KOPT-K1 (cell line): Measurements from ENCODE around the gene SRGAP1.
"Not testable (repeated sequence)": the region's sequence is repeated elsewhere in the genome, so short reads cannot be mapped to it uniquely, and the experiment has no call there.

ENCODE experiments used
- H3K27ac ChIP-seq: fragments of 200-600 bp; sonication (generic); 2 replicates; pipeline ENCODE4 v1.5.1; 2016; ENCODE audit warnings: antibody characterized with exemption, mild to moderate bottlenecking, low read depth, low read length; ENCODE audit not compliant: poor library complexity, severe bottlenecking
- H3K36me3 ChIP-seq: fragments of 200-600 bp; sonication (generic); 2 replicates; pipeline ENCODE4 v1.5.1; 2017; ENCODE audit warnings: antibody characterized with exemption, mild to moderate bottlenecking, low read length, moderate library complexity; ENCODE audit not compliant: insufficient read depth
- H3K9me3 ChIP-seq: fragments of 200-600 bp; sonication (generic); 2 replicates; pipeline ENCODE4 v1.5.1; 2017; ENCODE audit warnings: antibody characterized with exemption, low read length, mild to moderate bottlenecking; ENCODE audit not compliant: insufficient read depth, poor library complexity, severe bottlenecking

SRGAP1 gene

DNA sequence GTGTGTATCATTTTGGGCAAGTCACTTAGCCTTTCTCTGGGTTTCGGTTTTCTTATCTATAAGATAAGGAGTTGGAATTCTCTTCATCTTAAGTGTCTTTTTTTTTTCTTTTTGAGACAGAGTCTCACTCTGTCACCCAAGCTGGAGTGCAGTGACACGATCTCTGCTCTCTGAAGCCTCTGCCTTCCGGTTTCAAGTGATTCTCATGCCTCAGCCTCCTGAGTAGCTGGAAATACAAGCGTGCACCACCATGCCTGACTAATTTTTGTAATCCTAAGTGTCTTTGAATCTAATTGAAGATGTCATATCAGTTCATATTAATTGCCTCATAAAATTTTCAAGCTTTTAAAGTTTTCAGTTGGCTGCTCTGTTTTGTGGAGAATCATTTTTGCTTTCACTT is 4.0 kb downstream of the SRGAP1 start:
- Histone ChIP-seq H3K27ac (no peak overlapping the region), H3K9me3 (no peaks in the 10 kb centered on the region), H3K36me3 (no peaks in the 10 kb centered on the region)

DNA sequence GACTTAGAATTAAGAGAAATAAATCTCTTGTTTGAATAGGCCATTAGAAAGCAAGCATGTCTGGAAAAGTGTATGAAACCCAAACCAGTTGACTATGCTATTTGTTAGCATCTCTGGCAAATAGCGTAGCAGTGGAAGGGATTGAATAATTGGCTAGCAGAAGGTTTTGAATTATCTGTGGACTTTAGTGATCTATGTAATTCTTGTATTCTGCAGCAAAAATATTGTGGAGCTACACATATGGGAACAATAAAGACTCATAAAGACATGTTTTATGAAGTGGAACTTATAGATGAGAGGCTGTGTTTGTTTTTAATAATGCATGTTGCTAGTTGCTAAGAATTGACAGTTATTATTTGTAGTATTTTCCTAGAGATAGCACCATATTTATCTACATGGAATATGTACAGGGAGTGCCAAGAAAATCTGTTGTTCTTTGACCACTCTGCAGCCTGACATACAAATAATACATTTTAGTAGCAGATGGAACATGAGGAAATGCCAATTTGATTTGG is 4.7 kb downstream of the SRGAP1 start:
- Histone ChIP-seq H3K9me3 (no peaks in the 10 kb centered on the region), H3K27ac (no peak overlapping the region), H3K36me3 (no peaks in the 10 kb centered on the region)

DNA sequence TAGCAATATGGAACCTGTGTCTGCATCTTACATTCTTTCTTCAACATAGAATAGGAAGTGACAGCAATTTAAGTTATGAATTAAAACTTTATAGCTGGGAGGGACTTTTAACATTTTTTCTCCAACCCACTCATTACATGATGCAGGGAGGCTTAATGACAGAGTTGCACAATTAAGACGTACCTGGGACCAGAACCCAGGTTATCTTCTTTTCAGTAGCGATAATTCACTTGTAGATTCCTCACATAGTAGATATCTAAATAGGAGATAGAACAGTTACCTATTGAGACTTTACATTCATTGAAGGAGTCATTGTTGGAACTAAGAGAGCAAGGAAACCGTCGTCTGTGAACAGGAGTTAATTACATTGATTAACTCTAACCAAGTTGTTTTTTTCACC is 5.1 kb downstream of the SRGAP1 start:
- Histone ChIP-seq H3K36me3 (no peaks in the 10 kb centered on the region), H3K27ac (no peak overlapping the region)

DNA sequence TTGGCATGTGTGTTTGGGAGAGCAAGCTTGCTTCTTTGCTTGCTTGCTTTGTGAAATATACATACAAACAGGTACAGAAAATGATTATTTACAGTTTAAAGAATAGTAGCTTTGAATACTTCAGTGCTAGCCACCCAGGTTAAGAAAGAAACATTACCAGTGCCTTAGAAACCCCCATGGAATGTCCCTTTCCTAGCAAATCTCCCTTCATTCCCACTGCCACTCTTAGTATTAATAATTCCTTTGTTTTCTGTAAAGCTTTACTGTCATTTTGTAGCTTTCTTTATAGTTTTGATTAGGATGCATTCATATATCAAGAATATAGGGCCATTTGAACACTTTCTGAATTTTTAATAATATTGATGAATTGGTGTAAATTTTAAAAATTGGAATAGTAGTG is 9.5 kb downstream of the SRGAP1 start:
- H3K9me3 ChIP-seq: no peaks in the 10 kb centered on the region
- H3K27ac ChIP-seq: no peak overlapping the region
- H3K36me3 ChIP-seq: no peaks in the 10 kb centered on the region

More for the DNA sequence above, 5.1 kb downstream of the SRGAP1 start:
- H3K9me3 ChIP-seq: no peaks in the 10 kb centered on the region

DNA sequence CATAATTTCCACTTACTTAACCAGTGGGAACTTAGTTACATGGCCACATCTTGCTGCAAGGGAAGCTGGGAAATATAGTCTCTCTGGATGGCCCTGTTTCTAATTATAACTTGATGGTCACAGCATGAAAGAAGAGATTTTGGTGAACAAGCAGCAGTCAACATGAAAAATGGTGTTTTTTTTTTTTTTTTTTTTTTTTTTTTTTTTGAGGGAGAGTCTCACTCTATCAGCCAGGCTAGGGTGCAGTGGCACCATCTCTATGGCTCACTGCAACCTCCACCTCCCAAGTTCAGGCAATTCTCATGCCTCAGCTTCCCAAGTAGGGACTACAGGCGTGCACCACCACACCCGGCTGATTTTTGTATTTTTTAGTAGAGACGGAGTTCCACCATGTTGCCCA is 10.8 kb downstream of the SRGAP1 start:
- no peaks in the 10 kb centered on the region for H3K36me3 ChIP-seq
- no peaks in the 10 kb centered on the region for H3K9me3 ChIP-seq
- no peak overlapping the region for H3K27ac ChIP-seq

DNA sequence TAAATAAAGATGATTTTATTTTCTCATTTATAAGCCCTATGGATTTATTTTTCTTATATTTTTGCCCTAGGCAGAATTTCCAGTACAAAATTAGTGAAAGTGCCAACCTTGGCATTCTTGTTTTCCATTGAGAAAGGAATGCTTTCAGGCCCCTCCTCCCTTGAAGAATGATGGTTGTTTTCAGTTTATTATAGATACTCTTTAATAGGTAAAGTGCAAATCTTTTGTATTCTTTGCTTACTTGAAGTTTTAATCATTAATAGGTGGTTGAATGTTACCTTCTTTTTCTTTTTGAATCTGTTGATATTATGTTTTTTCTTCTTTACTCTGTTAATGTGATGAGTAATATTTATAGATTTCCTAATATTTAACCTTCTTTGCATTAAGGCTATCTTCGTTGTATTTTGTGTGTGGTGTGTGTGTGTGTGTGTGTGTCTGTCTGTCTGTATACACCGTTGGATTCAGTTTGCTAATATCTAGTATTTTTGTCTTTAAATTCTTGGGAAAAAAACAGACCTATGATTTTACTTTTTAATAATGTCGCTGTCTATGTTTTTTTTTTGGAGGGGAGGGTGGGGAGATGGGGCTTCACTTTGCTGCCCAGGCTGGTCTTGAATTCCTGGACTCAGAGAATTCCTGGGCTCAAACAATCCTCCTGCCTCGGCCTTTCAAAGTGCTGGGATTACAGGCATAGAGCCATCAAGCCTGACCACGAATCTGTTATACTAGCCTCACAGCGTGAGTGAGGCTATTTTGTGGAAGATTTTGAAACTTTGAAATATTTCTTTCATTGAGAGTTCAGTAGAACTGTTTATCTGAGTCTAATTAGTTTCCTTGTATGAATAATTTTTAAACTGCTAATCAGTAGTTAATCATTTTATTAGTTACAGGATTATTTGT is 13.5 kb downstream of the SRGAP1 start:
- Histone ChIP-seq H3K36me3 (no peaks in the 10 kb centered on the region), H3K27ac (no peak overlapping the region), H3K9me3 (no peaks in the 10 kb centered on the region)

DNA sequence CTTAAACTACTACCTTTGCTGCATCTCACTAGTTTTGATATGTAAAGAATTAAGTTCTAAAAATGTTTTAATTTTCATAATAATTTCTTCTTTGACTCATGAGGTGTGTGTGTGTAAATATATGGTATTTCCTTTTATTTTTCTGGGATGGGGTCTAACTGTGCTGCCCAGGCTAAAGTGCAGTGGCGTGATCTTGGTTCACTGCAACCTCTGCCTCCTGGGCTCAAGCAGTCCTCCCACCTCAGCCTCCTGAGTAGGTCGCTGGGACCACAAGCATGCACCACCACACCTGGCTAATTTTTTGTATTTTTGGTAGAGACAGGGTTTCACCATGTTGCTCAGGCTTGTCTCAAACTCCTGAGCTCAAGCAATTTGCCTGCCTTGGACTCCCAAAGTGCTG is 15.4 kb downstream of the SRGAP1 start:
- H3K36me3 ChIP-seq, H3K27ac ChIP-seq: not testable (repeated sequence)

DNA sequence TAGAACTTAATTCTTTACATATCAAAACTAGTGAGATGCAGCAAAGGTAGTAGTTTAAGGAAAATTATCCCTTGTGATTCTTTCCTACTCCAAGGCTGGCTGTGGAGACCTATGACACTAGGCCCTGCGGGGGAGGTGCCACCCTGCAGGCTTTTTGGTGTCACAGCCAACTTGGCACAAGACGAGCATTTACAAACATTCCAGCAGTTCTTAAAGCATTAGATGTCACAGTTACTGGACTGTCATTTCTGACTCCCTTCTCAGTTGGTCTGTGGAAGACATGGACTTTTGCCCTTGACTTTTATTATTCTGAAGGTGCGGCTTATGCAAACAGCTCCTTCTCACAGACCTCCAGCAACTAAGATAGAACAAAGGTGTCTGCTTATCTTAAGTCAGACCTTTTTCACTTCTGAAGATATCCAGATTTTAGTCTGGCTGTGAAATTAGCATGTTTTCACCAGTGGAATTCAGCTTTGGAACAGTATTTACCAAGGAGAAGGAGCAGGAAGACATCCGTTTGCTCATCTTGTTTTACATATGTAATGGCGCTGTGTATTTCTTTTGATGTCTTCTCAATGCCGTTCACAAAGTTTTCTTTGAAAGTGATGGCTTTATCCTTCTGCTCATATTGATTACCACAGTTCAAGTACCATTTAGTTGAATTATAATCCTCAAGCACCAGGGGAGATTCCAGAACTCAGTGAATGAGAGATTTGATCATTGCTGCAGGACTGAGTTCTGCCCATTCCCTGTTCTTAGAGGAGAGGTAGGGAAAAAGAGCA is 17.9 kb downstream of the SRGAP1 start:
- no peaks in the 10 kb centered on the region for H3K9me3 ChIP-seq
- H3K36me3 ChIP-seq: no peaks in the 10 kb centered on the region
- no peak overlapping the region for H3K27ac ChIP-seq

More for the DNA sequence above, 15.4 kb downstream of the SRGAP1 start:
- H3K9me3 ChIP-seq: not testable (repeated sequence)

DNA sequence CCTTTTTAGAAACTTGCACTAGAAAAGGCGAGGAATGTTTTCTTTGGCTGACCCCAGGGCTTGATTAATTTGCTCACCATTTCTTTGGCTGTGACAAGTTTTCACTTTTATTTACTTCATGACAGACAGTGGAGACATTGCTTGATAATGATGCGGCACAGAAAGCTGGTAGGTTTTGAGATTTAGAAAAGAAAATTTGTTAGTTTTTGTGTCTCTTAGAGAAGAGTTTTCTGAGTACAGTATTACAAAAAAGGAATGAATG is 18.4 kb downstream of the SRGAP1 start:
- no peaks in the 10 kb centered on the region for H3K9me3 ChIP-seq
- no peak overlapping the region for H3K27ac ChIP-seq
- H3K36me3 ChIP-seq: no peaks in the 10 kb centered on the region

DNA sequence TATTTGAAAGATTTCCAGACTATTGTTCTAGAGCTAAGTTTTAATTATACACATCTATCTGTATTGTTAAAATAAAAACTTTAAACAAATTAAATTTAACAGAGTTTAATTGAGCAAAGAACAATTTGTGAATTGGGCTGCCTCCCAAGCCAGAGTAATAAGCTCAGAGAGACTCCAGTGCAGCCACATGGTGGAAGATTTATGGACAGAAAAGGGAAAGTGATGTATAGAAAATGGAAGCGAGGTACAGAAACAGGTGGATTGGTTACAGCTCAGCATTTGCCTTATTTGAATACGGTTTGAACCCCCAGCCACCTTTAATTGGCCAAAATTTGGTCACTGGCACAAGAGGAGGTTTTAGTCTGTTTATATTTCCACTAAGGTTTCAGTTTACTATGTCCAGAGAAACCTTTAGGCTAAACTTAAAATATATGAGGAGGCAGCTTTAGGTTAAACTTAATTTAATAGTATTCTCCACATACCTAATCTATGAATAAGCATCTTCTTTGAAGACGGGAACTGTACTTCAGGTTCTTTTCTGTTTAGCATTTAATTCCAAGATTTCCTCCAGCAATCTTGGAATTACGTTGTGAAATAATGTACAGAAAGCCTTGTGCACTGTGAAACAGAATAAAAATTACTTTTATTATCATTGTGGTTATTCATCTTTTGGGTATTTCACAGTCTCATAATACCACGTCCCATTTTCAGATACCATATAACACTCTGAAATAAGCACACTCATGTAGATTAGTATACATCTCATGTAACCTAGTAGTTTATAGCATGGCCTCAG is 19.4 kb downstream of the SRGAP1 start:
- no peaks in the 10 kb centered on the region for H3K9me3 ChIP-seq
- H3K27ac ChIP-seq: no peak overlapping the region
- no peaks in the 10 kb centered on the region for H3K36me3 ChIP-seq

DNA sequence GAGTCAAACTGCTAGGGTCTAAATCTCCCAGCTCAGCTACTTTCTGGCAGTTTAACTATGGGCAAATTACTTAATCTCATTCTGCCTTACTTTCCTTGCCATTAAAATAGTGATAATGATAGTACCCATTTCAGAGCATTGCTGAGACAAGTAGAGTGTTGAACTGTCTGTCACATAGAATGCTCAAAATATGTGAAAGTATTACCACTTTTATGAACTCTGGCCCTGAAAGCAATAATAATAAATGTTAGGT is 19.9 kb downstream of the SRGAP1 start:
- H3K27ac ChIP-seq: no peak overlapping the region
- no peaks in the 10 kb centered on the region for H3K9me3 ChIP-seq
- no peaks in the 10 kb centered on the region for H3K36me3 ChIP-seq

DNA sequence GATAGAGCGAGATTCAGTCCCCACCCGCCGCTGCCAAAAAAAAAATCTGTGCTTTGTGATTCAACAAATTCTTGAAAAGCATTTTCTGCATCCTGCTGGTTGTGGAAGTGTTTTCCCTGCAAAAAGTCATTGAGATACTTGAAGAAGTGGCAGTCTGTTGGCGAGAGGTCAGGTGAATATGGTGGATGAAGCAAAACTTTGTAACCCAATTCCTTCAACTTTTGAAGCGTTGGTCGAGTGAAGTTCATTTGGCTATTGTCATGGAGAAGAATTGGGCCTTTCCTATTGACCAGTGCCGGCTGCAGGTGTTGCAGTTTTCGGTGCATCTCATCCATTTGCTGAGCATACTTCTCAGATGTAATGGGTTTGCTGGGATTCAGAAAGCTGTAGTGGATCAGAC is 20.9 kb downstream of the SRGAP1 start:
- no peaks in the 10 kb centered on the region for H3K36me3 ChIP-seq
- H3K9me3 ChIP-seq: no peaks in the 10 kb centered on the region
- no peak overlapping the region for H3K27ac ChIP-seq

DNA sequence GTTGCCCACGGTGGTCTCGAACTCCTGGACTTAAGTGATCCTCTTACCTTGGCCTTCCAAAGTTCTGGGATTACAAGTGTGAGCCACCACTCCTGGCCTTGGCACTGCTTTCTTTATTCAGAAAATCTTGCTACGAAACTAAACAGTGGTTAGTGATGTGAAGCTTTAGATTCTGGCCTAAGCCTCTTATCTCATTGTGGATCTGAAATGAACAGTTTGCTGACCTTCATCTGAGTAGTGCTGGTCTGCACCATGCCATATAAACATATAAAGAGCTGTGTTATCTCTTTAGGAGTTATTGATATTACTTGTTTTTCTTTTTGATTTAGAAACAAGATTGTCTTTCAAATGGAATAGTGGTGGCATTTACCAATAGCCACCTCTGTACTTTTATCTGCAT is 22.6 kb downstream of the SRGAP1 start:
- Histone ChIP-seq H3K9me3 (no peaks in the 10 kb centered on the region), H3K36me3 (no peaks in the 10 kb centered on the region), H3K27ac (no peak overlapping the region)

DNA sequence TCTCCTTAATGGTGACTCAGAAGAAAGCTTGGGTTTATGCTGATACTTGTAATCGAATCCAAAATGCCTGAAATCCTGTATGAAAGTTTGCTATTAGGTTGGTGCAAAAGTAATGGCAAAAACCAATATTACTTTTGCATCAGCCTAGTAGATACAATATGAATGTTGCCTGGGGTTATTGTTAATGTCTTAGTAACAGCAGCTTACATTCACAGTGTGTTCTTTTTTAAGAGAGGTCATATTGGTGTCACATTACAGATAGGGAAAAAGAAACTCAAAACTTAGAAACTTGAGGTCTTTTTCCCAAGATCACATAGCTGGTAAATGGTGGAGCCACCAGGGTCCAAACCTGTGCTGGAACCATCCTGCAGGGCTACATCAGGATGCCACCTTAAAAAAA is 25.2 kb downstream of the SRGAP1 start:
- H3K27ac ChIP-seq: no peak overlapping the region
- no peaks in the 10 kb centered on the region for H3K9me3 ChIP-seq
- no peaks in the 10 kb centered on the region for H3K36me3 ChIP-seq

DNA sequence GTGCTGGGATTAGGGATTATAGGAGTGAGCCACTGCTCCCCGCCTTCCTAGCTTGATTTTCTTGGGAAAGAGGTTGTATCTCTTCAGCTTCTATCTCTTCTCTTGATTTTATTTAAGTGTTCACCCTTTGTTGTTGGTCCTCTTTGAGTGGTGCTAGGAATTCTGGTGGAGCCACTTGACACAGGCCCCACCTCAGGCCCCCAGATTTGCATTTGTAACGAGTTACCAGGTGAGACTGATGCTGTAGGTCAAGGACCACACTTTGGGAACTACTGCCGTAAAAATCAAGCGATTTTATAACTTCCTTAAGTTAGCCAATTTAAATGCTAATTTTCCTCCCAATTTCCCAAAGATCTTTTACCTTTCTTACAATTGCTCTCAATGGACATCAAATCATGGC is 26.3 kb downstream of the SRGAP1 start:
- no peak overlapping the region for H3K27ac ChIP-seq

More for the DNA sequence above, 26.3 kb downstream of the SRGAP1 start:
- no peaks in the 10 kb centered on the region for H3K9me3 ChIP-seq
- no peaks in the 10 kb centered on the region for H3K36me3 ChIP-seq
